CD14-positive monocyte (primary cell): Measurements from ENCODE around the gene XPR1. TPM values are rescaled to one million over a fixed set of nuclear protein-coding genes. Genes with fewer than 3 reads are reported as not detected.

Experiments
- DNase-seq, 3 donors: peaks; one replicate each; pipeline ENCODE4 v3.0.0-alpha.2; 2011 to 2022
- H2AFZ ChIP-seq: 2 replicates; pipeline ENCODE4 v1.6.0; 2012; ENCODE audit warnings: mild to moderate bottlenecking, low read depth, low read length, inconsistent platforms; ENCODE audit not compliant: insufficient read depth, poor library complexity, severe bottlenecking
- H3K27ac ChIP-seq, 2 donors: 1 replicate in 1 of 2; 2 replicates in 1 of 2; pipeline ENCODE4 v1.5.1; 2012 to 2013; ENCODE audit warnings: low read length in 2 of 2, control low read depth in 1 of 2, inconsistent platforms in 1 of 2, low read depth in 1 of 2, mild to moderate bottlenecking in 1 of 2
- H3K27me3 ChIP-seq, 2 donors: one replicate each; pipeline versions ENCODE4 v1.6.0 to v1.6.1; 2011 to 2013; ENCODE audit warnings: low read length in 2 of 2; ENCODE audit not compliant: control insufficient read depth in 2 of 2, insufficient read depth in 2 of 2
- H3K36me3 ChIP-seq, 2 donors: replicated peaks in 1 of 2; 1 replicate in 1 of 2; 2 replicates in 1 of 2; pipeline versions ENCODE4 v1.5.1 to v1.6.1; 2012 to 2013; ENCODE audit warnings: low read length in 2 of 2, control low read depth in 1 of 2, inconsistent platforms in 1 of 2, mild to moderate bottlenecking in 1 of 2; ENCODE audit not compliant: insufficient read depth in 2 of 2, control insufficient read depth in 1 of 2
- H3K4me1 ChIP-seq, 2 donors: 1 replicate in 1 of 2; 2 replicates in 1 of 2; pipeline versions ENCODE4 v1.5.1 to v1.6.1; 2012 to 2013; ENCODE audit warnings: low read length in 2 of 2, control low read depth in 1 of 2, inconsistent platforms in 1 of 2, mild to moderate bottlenecking in 1 of 2, moderate library complexity in 1 of 2; ENCODE audit not compliant: insufficient read depth in 2 of 2, control insufficient read depth in 1 of 2
- H3K4me2 ChIP-seq: replicated peaks from 2 replicates; pipeline ENCODE3; 2012; ENCODE audit warnings: low read length, moderate library complexity, mild to moderate bottlenecking; ENCODE audit not compliant: poor library complexity, severe bottlenecking; ENCODE audit errors: extremely low read depth
- H3K4me3 ChIP-seq, 3 experiments: fragments of 200-600 bp in 1 of 3; sonication (generic) in 1 of 3; replicated peaks in 1 of 3; 1 replicate in 2 of 3; 2 replicates in 1 of 3; pipeline ENCODE4 v1.5.1; 2011 to 2013; ENCODE audit warnings: low read length in 3 of 3, mild to moderate bottlenecking in 3 of 3, control low read depth in 2 of 3, low read depth in 2 of 3, inconsistent platforms in 1 of 3, moderate library complexity in 1 of 3
- H3K79me2 ChIP-seq: 2 replicates; pipeline ENCODE4 v1.6.0; 2012; ENCODE audit warnings: mild to moderate bottlenecking, control low read depth, inconsistent platforms, low read length, moderate library complexity; ENCODE audit not compliant: insufficient read depth
- H3K9ac ChIP-seq: 2 replicates; pipeline ENCODE4 v1.6.0; 2017; ENCODE audit warnings: low read length, mild to moderate bottlenecking; ENCODE audit not compliant: insufficient read depth, poor library complexity, severe bottlenecking
- H3K9me3 ChIP-seq, 2 donors: replicated peaks in 1 of 2; 1 replicate in 1 of 2; 2 replicates in 1 of 2; pipeline versions ENCODE4 v1.5.1 to v1.6.1; 2012 to 2013; ENCODE audit warnings: low read length in 2 of 2, control low read depth in 1 of 2; ENCODE audit not compliant: control insufficient read depth in 1 of 2, insufficient read depth in 1 of 2
- H4K20me1 ChIP-seq: 2 replicates; pipeline ENCODE4 v1.6.0; 2012; ENCODE audit warnings: mild to moderate bottlenecking, low read length, control low read depth, moderate library complexity; ENCODE audit not compliant: insufficient read depth
- H3K27ac Mint-ChIP-seq, 7 donors: one replicate each; pipeline ENCODE4 v1.8.0; 2020; ENCODE audit warnings: mild to moderate bottlenecking in 7 of 7, mixed read lengths in 7 of 7, moderate library complexity in 6 of 7, inconsistent platforms in 2 of 7
- H3K27me3 Mint-ChIP-seq, 3 donors: one replicate each; pipeline ENCODE4 v1.8.0; 2021 to 2022; ENCODE audit warnings: low read depth in 3 of 3, mild to moderate bottlenecking in 3 of 3, mixed read lengths in 3 of 3, moderate library complexity in 3 of 3, inconsistent platforms in 1 of 3
- H3K36me3 Mint-ChIP-seq, 2 donors: one replicate each; pipeline ENCODE4 v1.8.0; 2020; ENCODE audit warnings: mixed read lengths in 2 of 2, inconsistent platforms in 1 of 2, mild to moderate bottlenecking in 1 of 2
- H3K4me1 Mint-ChIP-seq: one replicate; pipeline ENCODE4 v1.8.0; 2020; ENCODE audit warnings: mild to moderate bottlenecking, mixed read lengths
- H3K4me3 Mint-ChIP-seq, 2 donors: one replicate each; pipeline ENCODE4 v1.8.0; 2020; ENCODE audit warnings: mild to moderate bottlenecking in 2 of 2, mixed read lengths in 2 of 2, moderate library complexity in 1 of 2
- H3K9me3 Mint-ChIP-seq, 7 donors: one replicate each; pipeline ENCODE4 v1.8.0; 2020 to 2022; ENCODE audit warnings: mixed read lengths in 7 of 7, mild to moderate bottlenecking in 6 of 7, moderate library complexity in 6 of 7, inconsistent platforms in 2 of 7
- WGBS: methylation state at CpG from one replicate; pipeline ENCODE4 v1.1.5; 2013; ENCODE audit warnings: missing lambda C conversion rate; ENCODE audit not compliant: insufficient coverage; 5-methylcytosine and 5-hydroxymethylcytosine counted together
- intact Hi-C, 2 donors: fragments of 100-400 bp; cut with micrococcal nuclease; formaldehyde crosslinking; loops; one replicate each; pipeline versions ENCODE4 v1.15.0 to v1.15.1; 2023
- polyA plus RNA-seq, 3 donors: library from polyadenylated mRNA; depleted of rRNA in 1 of 3; unstranded in 2 of 3; stranded (reverse) in 1 of 3; fragments of 300-500 nt in 2 of 3; fragments of >200 nt in 1 of 3; fragmentation: Illumina TruSeq in 2 of 3; gene quantifications; 1 replicate in 2 of 3; 2 replicates in 1 of 3; pipeline ENCODE4 v1.2.3, GENCODE V29; 2012 to 2021
- TF ChIP-seq, protein P1 (sequence below): fragments of 200-600 bp; IDR thresholded peaks from one replicate; pipeline ENCODE4 v1.8.0; 2022; ENCODE audit warnings: antibody characterized with exemption, mild to moderate bottlenecking

Gene XPR1
- polyA plus RNA-seq, 3 donors: 4.7 to 12.5 (median 8.7) TPM

- DNase-seq: no peak
- Histone ChIP-seq H3K4me3 (no peak overlapping the region), H3K79me2 (no peaks in the 10 kb centered on the region), H3K9ac (no peak overlapping the region), H3K4me2 (no peak overlapping the region), H4K20me1 (no peaks in the 10 kb centered on the region), H2AFZ (no peak overlapping the region), H3K27ac (no peak overlapping the region), H3K27me3 (no peaks in the 10 kb centered on the region), H3K4me1 (no peaks in the 10 kb centered on the region), H3K9me3 (no peaks in the 10 kb centered on the region), H3K36me3 (peaks cover 0 to 6% of the 10 kb centered on the region in 2 donors)
- H3K27ac Mint-ChIP-seq: no peak overlapping the region
- no peak overlapping the region for H3K4me3 Mint-ChIP-seq
- no CpG with 5 or more reads among the region's 1 CpG for WGBS
- no peaks in the 10 kb centered on the region for H3K4me1 Mint-ChIP-seq
- H3K27me3 Mint-ChIP-seq: no peaks in the 10 kb centered on the region
- TF ChIP-seq, protein P1, sequence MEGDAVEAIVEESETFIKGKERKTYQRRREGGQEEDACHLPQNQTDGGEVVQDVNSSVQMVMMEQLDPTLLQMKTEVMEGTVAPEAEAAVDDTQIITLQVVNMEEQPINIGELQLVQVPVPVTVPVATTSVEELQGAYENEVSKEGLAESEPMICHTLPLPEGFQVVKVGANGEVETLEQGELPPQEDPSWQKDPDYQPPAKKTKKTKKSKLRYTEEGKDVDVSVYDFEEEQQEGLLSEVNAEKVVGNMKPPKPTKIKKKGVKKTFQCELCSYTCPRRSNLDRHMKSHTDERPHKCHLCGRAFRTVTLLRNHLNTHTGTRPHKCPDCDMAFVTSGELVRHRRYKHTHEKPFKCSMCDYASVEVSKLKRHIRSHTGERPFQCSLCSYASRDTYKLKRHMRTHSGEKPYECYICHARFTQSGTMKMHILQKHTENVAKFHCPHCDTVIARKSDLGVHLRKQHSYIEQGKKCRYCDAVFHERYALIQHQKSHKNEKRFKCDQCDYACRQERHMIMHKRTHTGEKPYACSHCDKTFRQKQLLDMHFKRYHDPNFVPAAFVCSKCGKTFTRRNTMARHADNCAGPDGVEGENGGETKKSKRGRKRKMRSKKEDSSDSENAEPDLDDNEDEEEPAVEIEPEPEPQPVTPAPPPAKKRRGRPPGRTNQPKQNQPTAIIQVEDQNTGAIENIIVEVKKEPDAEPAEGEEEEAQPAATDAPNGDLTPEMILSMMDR: no peak
- intact Hi-C loops: no loop called here
- H3K36me3 Mint-ChIP-seq: peaks cover 18 to 22% of the 10 kb centered on the region in 2 donors
- H3K9me3 Mint-ChIP-seq: peaks cover 0 to 6% (median 2%) of the 10 kb centered on the region in 7 donors
Measured at GRCh38 chr1:180842052-180842451, 210.2 kb downstream of the XPR1 start.

DNA sequence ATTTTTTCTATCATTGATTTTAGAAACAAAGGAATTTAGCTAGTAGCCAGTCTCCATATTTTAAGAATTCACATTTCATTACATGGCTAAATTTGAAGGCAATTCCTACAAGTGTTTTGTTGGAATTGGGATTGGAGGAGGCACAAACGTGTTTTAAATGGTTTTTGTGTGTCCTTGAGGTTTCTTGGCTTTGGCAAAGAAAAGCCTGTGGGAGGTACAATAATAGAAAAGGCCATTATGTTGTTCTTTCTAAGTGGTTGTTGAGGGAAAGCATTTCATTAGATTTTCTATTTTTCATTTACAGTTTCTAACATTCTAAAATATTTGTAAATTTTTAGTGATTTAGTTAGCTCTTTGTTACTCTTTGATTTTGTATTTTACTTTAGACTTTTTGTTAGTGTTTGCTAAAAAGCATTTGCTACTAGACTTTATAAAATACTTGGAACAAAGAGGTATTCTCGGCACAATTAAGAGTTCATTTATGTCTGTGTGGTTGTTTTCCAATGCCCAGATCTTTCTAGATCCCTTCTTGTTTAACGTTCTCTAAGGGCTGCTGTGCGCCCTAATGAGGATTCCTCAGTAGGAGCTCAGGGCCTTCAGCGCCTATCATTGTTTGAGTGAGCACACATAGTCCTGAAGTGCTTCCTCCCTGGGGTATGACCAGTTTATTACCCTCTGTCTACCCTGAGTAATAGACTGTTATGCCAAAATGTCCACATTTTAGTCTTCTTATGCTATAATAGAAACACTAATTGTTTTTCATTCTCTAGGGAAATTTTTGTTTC lies 210.9 kb downstream of the XPR1 start:
- peaks cover 0 to 2% (median 0%) of the 10 kb centered on the region in 3 donors for H3K27me3 Mint-ChIP-seq
- intact Hi-C loops: no loop called here
- H3K9me3 Mint-ChIP-seq: peaks cover 0 to 6% (median 2%) of the 10 kb centered on the region in 7 donors
- no peaks in the 10 kb centered on the region for H3K79me2 ChIP-seq
- no peak overlapping the region for H3K4me3 Mint-ChIP-seq
- H3K9me3 ChIP-seq: no peaks in the 10 kb centered on the region
- H3K27me3 ChIP-seq: no peaks in the 10 kb centered on the region
- no peak overlapping the region for H3K9ac ChIP-seq
- no peak overlapping the region for H3K4me3 ChIP-seq
- H3K27ac Mint-ChIP-seq: no peak overlapping the region
- no peak overlapping the region for H2AFZ ChIP-seq
- peaks cover 0 to 4% of the 10 kb centered on the region in 2 donors for H3K36me3 ChIP-seq
- no peaks in the 10 kb centered on the region for H4K20me1 ChIP-seq
- H3K4me2 ChIP-seq: no peak overlapping the region
- H3K27ac ChIP-seq: no peak overlapping the region
- H3K4me1 Mint-ChIP-seq: no peaks in the 10 kb centered on the region
- TF ChIP-seq, protein P1: no peak
- H3K4me1 ChIP-seq: no peaks in the 10 kb centered on the region
- WGBS: 94% methylated on average over 5 of the region's 5 CpGs
- H3K36me3 Mint-ChIP-seq: peaks cover 12 to 16% of the 10 kb centered on the region in 2 donors
- no peak for DNase-seq
